Skin of body (tissue), 2 donors: ENCODE measurements around the gene DRC7. TPM values are rescaled to one million over a fixed set of nuclear protein-coding genes. Genes with fewer than 3 reads are reported as not detected.

Experiments
- DNase-seq: peaks from one replicate; lab custom pipeline; 2025; lab: John Stamatoyannopoulos, UW
- total RNA-seq: library from RNA; depleted of rRNA; stranded (reverse); fragments of >200 nt; gene quantifications from one replicate; pipeline ENCODE4 v1.2.3, GENCODE V29; 2014

The DRC7 gene
- total RNA-seq, 1 donor from 2014 or later: not detected

DNA sequence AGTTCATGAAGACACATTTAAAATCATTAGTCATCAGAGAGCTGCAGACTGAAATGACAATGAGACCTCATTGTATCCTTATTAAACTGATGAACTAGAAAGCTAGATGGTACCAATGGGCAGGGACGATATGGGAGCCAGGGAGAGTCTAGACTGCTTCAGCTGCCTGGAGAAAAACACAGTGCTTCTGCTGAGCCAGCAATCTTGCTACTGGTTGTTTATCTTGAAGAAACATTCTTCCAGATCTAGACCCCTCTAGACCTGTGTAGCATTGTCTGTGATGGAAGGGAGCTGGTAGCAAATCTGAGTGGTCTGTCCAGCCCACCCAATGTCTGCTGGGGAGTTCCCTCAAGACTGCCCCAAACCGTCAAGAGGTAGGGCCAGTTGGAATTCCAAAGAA lies 2.0 kb upstream of the DRC7 start:
- no peak for DNase-seq

DNA sequence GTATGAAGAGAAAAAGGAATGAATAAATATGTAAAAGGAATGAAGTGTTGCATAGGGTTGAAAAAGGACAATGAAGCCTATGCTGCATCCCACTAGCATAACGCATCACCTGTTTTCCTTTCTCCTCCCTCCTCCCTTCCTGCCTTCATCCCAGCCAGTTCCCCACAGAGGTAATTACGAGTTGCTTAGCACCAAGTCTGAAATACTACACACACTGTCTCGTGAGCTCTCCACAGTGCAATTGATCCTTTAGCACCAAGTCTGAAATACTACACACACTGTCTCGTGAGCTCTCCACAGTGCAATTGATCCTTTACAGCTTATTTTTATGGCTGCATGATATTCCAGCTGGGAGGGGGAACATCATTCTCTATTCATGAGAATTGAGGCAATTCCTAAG lies 1.1 kb upstream of the DRC7 start:
- no peak for DNase-seq

DNA sequence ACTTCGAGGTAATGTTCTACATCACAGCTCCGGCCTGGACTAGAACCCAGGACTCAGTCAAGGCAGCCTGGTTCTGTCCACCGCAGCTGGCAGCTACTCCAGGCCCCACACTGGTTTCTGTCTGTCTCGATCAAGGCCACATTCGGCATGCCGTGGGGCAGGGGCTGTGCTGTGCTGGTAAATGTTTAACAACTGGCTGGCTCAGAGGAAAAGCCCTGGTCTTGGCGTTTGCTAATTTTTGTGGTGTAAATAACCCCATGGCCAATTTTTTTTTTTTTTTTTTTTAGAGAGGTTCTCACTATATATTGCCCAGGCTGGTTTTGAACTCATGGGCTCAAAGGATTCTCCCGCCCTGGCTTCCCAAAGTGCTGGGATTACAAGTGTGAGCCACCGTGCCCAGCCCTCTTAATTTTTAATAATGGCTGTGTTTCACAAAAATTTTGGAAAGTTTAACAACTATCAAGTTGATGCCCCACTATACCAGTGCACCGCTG lies 328 bp upstream of the DRC7 start:
- DNase-seq: no peak

DNA sequence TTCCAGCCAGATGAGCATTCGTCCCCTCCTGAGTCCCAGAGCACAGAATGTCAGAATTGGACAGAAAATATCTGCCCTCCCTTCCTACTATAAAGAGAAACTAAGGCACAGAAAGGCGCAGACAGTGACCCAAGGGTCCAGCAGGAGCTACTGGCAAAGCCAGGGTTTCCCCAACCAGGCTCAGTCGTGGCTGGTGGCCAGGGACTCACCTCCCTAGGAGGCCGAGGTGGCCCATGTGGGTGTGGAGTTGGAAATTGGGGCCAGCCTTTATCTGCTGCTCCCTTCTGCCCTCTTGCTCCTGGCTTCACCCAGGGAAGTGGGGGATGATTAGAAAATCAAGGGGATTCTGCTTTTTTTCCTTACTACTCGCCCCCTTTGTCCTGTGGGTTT lies 1.1 kb downstream of the DRC7 start:
- DNase-seq: no peak

DNA sequence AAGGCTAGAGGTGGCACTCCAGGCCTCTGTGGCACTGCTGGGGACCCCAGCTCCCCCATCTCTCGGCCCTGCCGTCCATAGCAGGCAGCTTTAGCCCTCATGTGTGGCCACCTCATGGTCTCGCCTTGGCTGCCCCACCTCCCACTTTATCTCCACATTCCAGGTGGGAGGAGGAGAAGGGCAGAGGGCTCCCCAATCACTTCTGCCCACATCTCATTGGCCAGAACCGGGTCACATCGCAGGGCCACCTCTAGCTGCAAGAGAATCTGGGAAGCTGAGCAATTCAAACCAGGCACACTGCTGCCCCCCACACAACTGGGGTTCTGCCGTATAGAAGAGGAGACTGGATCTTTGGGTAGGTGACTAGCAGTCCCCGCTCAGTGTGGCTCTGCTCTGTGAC lies 1.6 kb downstream of the DRC7 start:
- DNase-seq: no peak

DNA sequence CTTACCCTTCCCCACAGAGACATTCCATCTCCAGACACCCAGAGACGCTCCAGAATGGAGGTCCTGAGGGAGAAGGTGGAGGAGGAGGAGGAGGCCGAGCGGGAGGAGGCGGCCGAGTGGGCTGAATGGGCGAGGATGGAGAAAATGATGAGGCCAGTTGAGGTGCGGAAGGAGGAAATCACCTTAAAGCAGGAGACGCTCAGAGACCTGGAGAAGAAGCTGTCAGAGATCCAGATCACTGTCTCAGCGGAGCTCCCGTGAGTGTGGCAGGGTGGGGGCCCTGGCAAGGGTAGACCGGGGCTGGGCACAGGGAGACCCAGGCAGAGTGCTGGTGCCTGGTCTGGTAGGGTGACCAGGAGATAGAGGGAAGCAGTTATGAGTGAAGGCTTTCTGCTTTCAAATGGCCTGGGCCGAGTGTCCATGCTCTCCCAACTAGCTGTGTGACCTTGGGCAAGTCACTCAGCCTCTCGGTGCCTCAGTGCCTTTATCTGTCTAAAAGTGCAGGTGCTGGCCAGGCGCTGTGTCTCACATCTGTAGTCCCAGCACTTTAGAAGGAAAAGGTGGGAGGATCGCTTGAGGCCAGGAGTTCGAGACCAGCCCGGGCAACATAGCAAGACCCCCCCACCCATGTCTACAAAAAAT lies 3.4 kb downstream of the DRC7 start:
- DNase-seq: no peak

DNA sequence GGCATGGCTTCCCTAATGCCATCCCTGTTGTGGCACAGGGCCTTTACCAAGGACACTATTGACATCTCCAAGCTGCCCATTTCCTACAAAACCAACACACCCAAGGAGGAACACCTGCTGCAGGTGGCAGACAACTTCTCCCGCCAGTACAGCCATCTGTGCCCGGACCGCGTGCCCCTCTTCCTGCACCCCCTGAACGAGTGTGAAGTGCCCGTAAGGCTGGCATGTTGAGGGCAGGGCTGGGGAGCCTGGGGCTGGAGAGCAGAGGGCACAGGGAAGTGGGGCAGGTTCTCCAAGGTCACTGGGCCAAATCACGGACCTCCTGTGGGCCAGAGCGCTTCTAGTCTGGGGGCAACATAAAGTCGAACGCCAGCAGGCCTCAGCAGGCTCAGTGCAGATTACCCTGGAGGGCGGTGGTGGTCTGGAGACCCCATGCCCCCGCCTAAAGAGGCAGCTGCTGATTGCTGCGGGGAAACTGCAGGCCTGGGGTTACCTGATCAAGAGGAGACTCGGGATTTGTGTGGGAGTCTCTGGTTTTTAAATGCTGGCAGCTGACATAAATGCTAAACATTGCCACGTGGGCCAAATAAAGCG lies 4.3 kb downstream of the DRC7 start:
- DNase-seq: no peak

DNA sequence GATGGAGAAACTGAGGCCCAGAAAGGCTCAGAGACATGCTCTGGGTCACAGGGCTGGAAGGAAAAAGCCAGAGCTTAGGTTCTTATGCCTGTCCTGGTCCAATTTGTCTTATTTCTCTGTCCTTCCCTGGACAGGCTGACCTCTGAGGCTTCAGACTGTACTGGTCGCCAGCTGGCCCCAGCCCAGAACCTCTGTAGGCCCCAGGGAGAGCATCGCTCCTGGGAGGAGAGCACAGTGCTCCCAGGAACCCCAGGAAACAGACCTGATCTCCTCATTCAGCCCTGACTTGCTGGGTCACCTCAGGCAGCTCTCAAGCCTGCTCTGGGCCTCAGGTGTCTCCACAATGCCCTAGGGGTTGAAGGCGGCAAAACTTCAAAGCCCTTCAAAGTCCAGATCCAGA lies 4.9 kb downstream of the DRC7 start:
- DNase-seq: no peak

DNA sequence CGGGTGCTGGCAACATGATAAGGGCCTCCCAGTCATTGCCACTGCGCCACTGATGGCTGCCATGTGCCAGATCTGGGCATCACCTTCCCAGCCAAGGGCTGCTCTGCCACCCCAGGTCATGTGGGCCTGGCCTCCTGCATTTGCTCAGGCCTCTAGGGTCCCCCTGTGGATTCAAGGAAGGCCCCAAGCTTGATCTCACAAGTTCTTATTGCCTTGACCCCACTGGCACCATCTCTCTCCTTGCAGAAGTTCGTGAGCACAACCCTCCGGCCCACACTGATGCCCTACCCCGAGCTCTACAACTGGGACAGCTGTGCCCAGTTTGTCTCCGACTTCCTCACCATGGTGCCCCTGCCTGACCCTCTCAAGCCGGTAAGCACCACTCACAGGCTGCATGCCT lies 5.3 kb downstream of the DRC7 start:
- DNase-seq: no peak

DNA sequence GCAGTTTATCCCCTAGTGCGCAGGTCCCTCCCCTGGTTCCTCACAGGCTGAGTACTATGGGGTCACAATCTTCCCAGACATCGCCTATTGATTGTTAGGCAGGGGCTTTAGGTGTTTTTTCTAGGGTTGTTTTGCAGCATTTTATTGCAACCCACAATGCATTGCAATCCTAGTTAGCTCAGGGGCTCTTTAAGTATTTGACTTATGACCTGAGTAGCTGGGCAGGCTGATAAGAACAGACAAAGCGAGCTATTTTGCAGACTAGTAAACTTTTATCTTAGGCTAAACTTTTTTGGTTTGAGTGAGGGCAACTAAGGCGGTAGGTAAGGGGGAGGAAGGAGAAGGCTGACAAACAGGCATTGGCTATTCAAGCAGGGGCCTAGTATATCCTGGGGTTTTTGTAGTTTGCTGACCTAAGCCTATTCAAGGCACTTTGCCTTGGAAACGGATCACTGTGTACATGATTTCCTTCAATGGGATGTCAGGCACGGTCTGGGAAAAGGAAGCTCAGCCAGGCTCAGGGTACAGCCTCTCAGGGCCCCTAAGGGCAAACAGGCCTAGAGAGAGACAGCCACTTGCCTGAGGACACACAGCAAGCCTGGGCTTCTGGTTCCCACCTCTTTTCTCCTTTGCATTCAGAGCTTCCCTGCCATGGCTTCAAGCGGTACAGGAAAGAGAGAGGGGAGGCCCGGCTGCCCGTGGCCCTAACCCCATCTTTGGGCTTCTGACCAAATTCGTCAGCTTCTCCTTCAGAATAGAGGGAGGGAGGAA lies 6.4 kb downstream of the DRC7 start:
- no peak for DNase-seq

DNA sequence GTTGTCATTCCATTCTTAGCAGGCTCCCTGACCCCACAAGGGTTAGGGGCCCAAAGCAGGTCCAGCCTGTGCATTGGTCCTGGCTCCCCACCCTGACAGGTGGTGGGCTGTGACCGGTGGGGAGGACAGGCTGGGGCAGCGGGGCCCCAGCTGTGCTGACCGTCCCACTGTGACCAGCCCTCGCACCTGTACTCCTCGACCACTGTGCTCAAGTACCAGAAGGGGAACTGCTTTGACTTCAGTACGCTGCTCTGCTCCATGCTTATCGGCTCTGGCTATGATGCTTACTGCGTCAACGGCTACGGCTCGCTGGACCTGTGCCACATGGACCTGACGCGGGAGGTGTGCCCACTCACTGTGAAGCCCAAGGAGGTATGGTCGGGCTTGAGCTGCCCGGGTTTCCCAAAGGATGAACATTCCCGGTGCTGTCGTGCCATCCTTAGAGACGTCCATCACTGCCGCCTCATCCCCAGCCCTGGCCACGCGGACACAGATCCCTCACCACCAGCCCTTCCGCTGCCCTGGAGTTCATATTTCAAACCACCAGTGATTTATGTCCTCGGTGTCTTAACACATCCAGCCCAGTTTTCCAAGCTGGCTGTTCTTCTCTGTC lies 7.3 kb downstream of the DRC7 start:
- DNase-seq: no peak

DNA sequence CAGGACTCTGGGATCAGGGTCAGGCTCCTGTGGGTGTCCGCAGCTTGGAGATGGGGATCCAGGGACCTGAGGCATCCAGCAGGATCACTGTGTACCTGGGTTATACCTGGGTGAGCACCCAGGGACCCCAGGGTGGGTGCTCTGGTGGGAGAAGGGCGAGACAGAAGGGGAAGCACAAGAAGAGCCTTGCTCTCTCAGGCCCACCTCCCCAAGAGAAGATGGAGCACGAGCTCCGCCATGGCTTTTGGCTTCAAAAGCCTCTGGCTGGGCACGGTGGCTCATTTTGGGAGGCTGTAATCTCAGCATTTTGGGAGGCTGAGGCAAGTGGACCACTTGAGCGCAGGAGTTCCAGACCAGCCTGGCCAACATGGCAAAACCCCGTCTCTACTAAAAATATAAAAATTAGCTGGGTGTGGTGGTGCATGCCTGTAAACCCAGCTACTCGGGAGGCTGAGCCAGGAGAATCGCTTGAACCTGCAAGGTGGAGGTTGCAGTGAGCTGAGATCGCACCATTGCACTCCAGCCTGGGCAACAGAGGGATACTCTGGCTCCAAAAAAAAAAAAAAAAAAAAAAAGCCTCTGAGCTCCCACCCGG lies 8.9 kb downstream of the DRC7 start:
- no peak for DNase-seq

DNA sequence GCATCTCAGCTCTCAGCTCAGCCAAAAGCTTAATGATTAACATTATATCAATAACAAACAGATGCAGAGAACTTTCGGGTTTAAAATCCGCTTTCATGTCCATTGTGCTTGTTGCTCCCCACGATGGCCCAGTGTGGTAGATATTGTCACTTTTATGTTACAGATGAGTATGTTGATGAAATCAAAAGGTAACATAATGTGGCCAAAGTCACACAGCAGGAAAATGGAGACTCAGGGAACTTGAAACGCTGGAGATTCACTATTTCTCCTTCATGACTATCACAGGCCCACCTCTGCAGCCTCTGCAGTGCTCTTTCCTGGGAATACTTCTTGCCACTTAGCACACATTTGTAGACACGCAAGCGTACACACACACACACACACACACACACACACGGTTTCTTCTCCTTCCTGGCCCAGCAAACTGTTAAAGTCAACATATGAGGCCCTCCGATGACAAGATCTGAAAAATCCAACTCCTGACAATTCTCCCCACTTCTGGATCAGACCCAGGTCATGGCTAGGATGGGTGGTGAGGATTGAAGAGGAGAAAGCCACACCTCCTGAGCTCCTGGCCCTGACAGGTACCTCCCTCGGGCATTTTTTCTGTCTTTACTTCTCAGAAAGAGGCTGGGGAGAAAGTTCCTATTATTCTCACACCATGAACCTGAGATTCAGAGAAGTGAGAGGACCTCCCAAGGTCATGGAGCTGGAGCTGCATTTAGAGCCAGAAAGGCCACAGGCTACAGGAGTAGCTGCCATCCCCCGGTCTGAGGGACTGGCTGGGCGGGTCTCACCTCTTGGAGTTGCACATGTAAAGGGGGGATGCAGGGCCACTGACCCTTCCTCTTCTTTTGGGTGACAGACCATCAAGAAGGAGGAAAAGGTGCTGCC lies 9.7 kb downstream of the DRC7 start:
- DNase-seq: no peak

DNA sequence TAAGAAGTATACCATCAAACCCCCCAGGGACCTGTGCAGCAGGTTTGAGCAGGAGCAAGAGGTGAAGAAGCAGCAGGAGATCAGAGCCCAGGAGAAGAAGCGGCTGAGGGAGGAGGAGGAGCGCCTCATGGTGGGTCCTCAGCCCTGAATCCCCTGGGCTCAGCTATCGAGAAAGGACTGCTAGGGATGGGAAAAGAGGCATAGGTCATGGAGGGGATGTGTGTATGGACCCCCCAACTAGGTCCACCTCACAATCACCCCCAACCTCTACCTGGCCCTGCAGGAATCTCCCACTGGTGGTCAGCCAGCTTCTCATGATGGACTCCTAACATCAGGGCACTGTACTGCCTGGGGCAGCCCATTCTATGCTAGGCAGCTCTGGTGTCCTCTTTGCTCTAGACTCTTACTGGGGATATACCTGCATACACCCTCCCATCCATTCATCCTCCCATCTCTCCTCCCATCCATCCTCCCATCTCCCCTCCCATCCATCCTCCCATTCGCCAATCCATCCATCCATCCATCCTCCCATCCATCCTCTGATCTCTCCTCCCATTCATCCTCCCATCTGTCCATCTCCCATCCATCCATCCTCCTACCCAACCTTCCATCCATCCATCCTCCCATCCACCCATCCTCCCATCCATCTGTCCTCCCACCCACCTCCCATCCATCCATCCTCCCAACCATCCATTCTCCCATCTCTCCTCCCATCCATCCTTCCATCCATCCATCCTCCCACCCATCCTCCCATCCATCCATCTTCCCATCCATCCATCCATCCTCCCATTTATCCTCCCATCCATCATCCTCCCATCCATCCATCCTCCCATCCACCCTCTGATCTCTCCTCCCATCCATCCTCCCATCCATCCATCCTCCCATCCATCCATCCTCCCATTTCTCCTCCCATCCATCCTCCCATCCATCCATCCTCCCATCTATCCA lies 10.6 kb downstream of the DRC7 start:
- no peak for DNase-seq

DNA sequence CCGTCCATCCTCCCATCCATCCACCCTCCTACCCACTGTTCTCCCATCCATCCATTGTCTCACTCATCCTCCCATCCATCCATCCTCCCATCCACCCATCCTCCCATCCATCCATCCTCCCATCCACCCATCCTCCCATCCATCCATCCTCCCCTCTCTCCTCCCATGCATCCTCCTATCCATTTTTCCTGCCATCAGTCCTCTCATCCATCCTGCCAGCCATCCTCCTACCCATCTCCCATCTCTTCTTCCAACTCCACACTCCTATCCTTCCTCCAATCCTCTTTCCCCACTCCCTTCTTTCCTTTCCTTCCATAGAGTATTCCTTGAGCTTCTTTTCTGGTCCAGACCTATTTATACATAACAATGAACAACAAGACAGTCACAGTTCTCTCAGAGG lies 12.1 kb downstream of the DRC7 start:
- DNase-seq: no peak

DNA sequence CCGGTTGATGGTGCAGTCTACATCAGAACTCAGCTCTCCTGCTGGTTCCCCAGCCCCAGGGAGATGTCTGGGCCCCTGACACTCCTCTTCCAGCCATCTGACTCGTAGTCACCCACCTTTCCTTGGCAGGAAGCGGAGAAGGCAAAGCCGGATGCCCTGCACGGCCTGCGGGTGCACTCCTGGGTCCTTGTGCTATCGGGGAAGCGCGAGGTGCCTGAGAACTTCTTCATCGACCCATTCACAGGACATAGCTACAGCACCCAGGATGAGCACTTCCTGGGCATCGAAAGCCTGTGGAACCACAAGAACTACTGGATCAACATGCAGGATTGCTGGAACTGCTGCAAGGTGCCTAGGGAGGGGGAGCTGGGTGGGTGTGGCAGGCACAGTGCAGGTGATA lies 12.7 kb downstream of the DRC7 start:
- DNase-seq: no peak

DNA sequence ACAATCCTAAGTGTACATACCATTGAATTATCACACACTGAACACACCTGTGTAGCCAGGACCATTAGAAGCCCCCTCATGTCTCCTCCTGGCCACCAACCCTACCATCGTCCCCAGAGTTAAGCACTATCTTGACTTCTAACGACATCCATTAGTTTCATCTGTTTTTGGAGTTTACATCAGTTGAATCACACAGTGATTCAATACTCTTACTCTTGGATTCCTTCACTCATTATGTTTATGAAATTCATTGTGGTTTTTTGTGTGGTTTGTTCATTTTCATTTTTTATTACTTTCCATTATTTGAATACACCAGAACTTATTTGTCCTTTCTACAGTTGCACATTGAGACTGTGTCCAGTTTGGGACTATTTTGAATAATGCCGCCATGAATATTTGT lies 13.6 kb downstream of the DRC7 start:
- no peak for DNase-seq

DNA sequence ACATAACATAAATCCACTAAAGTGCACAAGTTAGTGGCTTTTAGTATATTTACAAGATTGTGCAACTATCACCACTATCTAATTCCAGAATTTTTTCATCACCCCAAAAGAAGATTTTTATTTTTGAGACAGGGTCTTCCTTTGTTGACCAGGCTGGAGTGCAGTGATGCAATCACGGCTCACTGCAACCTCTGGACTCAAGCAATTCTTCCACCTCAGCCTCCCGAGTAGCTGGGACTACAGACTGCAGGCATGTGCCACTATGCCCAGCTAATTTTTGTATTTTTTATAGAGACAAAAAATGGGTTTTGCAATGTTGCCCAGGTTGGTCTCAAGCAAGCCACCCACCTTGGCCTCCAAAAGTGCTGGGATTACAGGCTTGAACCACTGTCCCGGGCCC lies 15.1 kb downstream of the DRC7 start:
- DNase-seq: no peak

DNA sequence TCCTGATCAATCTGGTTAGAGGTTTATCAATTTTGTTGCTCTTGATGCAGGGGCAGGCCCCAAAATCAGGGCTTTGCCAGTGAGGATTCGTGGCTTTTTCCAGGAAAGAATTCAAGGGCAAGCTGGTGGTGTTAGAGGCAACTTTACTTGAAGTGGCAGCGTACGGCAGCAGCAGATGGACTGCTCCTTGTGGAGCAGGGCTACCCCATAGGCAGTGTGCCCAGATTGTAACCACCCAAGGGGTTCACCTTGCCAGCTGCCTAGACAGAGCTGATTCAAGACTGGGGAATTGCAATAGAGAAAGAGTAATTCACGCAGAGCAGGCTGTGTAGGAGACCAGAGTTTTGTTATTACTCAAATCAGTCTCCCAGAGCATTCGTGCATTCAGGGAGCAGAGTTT lies 16.7 kb downstream of the DRC7 start:
- no peak for DNase-seq

DNA sequence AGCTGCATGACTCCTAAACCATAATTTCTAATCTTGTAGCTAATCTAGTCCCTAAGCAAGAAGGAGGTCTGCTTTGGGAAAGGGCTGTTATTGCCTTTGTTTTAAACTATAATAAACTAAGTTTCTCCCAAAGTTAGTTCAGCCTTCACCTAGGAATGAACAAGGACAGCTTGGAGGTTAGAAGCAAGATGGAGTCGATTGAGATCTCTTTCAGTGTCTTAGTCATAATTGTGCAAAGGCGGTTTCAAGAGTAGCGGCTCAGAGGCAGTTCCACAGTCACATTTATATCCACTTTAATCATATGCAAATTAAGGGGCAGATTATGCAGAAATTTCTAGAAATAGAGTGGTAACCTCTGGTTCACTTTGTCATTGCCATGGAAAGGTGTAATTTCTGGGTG lies 17.4 kb downstream of the DRC7 start:
- DNase-seq: no peak
